NCI-H524 (cell line): ENCODE data around the gene RAB40B.
"Not testable (repeated sequence)": the region's sequence is repeated elsewhere in the genome, so short reads cannot be mapped to it uniquely, and the experiment has no call there.

Experiments
- DNase-seq, 2 experiments: peaks; one replicate each; lab custom pipeline; 2025; lab: John Stamatoyannopoulos, UW

Gene RAB40B, protein sequence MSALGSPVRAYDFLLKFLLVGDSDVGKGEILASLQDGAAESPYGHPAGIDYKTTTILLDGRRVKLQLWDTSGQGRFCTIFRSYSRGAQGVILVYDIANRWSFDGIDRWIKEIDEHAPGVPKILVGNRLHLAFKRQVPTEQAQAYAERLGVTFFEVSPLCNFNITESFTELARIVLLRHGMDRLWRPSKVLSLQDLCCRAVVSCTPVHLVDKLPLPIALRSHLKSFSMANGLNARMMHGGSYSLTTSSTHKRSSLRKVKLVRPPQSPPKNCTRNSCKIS

GRCh38 chr17:82698065-82698973 is at the start of gene RAB40B:
Gene RAB40B, minus strand, starts transcription at chr17:82698698. Its CDS starts 102 bp downstream, at chr17:82698596.
- peak; percentile 65 to 86 for DNase-seq

DNA sequence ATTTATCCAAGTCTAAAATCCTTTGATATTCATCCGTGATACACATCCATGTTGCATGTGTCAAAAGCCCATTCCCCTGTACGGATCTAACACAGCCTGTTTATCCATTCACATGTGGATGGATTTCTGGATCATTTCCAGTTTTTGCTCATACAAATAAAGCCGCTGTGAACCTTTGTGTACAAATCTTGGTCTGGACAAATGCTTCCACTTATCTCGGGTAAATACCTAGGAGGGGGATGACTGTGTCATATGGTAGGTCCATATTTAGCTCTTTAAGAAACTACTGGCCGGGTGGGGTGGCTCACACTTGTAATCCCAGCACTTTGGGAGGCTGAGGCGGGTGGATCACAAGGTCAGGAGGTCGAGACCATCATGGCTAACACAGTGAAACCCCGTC is 47.0 kb upstream of the RAB40B start:
- no peak for DNase-seq

- DNase-seq: not testable (repeated sequence)
Observed at GRCh38 chr17:82744736-82745135, 46.2 kb upstream of the RAB40B start.

DNA sequence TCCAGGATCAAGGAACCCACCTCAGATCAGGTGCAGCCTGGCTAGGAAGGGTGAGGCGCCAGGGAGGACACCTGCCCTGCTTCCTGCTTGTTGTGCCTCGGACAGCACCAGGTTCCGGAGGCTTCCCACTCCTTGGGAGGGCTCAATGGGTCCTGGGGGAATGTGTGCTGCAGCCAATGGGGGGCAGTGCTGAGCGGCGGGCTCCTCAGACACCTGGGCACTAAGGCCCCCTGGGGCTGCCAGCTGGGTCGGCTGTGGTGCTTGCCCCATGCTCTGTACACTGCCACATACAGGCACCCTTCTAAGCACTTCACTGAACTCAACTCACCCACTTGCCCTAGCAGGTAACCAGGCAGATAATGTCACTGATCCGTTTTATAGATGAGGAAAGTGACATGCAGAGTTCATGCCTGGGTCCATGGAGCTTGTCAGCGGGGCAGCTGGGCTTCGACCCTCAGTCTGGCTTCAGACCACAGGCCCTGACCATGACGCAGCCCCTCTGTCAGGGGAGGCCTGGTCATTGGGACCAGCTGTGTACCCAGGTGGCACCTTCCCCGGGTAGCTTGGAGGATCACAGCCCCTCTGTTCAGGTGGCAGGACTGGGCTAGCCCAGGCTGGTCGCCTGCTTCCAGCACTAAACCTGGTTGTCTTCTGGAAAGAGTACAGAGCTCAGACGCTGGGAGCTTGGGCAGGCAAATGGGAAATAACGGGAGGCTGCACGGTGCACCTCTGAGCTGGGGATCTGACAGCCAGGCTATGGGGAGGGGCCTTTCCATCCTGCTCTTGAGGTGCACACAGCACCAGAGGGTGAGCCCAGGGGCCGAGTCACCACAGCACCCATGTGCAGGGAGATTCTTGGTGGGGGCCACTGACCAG is 45.1 kb upstream of the RAB40B start:
- no peak for DNase-seq

- DNase-seq: no peak
Observed at GRCh38 chr17:82740906-82741759, 42.6 kb upstream of the RAB40B start.

DNA sequence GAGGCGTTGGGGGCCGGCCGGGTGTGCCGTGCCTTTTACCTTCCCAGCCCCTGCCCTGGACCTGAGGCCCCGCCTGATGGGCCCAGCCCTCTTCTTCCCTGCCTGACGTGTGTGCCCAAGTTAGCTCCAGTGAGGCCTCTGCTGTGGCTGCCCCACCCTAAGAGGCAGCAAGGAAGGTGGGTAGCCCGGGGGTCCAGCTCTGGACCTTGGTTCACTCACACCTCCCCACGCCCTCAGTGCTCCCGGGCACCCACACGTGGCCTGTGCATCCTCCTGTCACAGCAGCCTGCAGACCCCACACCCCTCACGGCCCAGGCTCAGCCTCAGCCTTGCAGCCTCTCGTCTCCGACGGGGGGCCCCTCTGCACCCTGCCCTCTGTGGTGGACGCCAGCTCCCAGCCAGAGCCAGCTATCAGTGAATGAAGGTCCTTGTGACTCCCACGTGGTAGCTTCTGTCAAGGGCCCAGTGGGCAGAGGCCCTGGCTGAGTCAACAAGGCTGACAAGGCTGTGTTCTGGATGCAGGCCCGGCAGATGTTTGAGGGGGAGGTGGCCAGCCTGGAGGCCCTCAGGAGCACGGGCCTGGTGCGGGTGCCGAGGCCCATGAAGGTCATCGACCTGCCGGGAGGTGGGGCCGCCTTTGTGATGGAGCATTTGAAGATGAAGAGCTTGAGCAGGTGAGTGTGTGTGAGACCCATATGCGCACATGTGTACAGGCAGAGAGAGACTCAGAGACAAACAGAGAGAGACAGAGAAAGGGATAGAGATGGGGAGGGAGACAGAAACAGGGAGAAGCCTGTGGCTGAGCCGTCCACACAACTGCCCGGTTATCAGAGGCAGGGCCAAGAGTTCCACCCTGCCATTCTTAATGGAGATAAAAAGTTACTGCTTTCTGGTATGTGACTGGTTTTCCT is 39.7 kb upstream of the RAB40B start:
- DNase-seq: no peak

GRCh38 chr17:82736511-82737185 is 38.1 kb upstream of the RAB40B start:
- no peak for DNase-seq

DNA sequence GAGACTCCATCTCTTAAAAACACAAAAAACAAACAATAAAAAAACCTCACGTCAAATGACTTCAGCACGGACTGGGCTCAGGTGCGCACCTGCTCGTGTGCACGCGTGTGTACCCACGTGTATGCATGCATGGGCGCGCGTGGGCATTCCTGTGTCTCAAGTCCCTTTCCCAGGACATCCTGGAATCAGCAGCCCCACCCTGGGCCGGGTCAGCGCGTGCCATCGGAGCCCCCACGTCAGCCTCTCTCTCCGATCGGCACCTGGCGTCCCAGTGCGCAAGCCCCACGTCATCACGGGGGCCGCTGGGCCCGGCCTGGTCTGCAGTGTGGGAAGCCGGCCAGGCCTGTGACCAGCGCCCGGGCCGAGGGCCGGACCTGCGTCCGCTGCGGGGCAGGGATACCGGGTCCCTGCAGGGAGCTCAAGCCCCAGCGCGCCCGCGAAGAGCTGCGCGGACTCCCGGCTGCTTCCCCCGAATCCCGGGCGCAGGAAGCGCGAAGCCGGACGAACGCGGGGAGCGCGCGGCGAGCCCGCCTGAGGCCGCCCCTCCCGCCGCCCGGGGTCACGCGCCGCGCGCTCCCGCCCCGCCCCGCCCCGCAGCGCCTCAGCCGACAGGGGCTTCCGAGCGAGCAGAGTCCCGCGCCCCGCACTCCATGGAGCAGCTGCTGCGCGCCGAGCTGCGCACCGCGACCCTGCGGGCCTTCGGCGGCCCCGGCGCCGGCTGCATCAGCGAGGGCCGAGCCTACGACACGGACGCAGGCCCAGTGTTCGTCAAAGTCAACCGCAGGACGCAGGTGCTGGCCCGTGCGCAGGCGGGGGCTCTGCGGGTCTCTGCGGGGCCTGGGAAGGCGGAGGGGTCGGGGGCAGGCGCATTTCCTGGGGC is 36.7 kb upstream of the RAB40B start, which contains the start of gene FN3K:
FN3K (plus strand) TSS at position 629 of the 880 bp plus-strand sequence; CDS start at position 651, 22 bp downstream.
- peak in 1 of 2 experiments; percentile 4 for DNase-seq

- DNase-seq: no peak
Observed at GRCh38 chr17:82732118-82732743, 33.7 kb upstream of the RAB40B start.

GRCh38 chr17:82729479-82730260 is 31.2 kb upstream of the RAB40B start:
- DNase-seq: no peak

- no peak for DNase-seq
Observed at GRCh38 chr17:82726427-82726826, 27.9 kb upstream of the RAB40B start.

- no peak for DNase-seq
Observed at GRCh38 chr17:82723169-82723807, 24.8 kb upstream of the RAB40B start.

DNA sequence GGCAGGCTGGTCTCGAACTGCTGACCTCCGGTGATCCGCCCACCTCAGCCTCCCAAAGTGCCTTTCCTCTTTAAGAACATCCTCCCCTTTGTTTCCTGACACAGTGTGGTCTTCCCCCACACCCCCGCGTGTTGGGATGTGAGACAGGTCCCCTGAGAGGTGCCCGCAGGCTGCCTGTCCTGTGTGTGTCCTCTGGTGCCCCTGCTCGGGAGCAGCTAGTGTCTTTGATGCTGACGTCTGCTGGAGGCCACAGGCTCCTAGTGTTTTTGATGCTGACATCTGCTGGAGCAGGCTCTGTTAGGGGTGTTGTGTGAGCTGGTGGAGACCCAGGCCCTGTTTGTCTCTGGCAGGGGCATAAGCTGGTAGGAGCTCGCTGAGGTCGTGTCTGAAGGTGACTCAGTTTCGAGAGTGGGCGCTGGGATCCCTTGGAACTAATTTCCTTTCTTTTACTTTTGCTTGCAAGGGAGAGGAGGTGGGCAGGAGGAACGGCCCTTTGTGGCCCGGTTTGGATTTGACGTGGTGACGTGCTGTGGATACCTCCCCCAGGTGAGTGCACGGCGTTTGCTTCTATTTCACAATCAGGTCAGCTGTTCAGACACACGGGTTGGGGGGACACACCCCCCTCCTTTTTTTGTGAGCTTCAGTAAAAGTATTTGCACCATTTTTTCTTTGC is 24.0 kb upstream of the RAB40B start:
- no peak for DNase-seq

DNA sequence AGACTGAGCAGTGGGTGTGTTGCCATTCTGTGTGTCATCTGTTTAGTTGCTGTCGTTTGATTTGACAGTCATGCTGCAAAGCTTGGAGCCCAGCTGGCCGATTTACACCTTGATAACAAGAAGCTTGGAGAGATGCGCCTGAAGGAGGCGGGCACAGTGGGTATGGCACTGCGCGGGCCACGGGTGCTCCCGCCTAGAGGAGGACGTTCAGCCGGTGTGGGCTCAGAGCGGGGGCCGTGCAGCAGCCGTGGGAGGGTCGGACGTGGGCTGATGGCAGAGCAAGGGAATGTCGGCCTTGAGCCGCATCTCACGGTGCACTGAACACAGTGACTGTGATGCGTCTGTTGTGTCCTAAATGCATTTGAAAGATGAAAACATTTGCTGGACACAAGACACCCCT is 21.7 kb upstream of the RAB40B start:
- DNase-seq: no peak

GRCh38 chr17:82718986-82719685 is 20.6 kb upstream of the RAB40B start:
- no peak for DNase-seq
